ENCODE data around the gene TRAF3IP3.

TRAF3IP3 gene

DNA sequence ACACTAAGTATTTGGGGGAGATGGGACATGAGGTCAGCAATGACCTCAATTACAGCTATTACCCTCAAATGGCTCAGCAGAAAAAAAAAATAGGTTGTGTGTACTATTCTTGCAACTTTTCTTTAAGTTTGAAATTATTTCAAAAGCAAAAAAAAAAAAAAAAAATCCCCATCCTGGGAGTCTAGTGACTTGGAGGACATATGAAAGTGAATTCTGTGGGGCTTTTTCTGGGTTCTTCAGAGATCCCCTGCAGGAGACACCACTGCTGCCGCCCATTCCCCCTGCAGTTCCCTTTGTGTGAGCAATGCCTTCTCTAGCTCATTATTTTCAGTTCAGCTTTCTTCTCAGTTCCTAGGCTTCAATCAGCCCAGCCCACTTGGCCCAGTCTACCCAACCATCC, 34.5 kb upstream of the TRAF3IP3 start:
- Histone ChIP-seq H3K9me3 (ENCODE audit: control insufficient read depth in 2 of 2, low read length in 2 of 2) (no peaks in the 10 kb centered on the region), H3K9ac (ENCODE audit: low read length in 2 of 2) (no peak overlapping the region), H3K27ac (ENCODE audit: low read length) (no peak overlapping the region), H3K36me3 (ENCODE audit: control insufficient read depth in 2 of 2, insufficient read depth in 2 of 2, low read length in 2 of 2) (no peaks in the 10 kb centered on the region), H3K4me3 (ENCODE audit: low read length in 2 of 2) (no peak overlapping the region), H3K27me3 (ENCODE audit: control insufficient read depth in 1 of 2, insufficient read depth in 2 of 2, low read length in 2 of 2) (no peaks in the 10 kb centered on the region), H3K4me1 (ENCODE audit: control insufficient read depth, insufficient read depth, low read length) (no peaks in the 10 kb centered on the region)

DNA sequence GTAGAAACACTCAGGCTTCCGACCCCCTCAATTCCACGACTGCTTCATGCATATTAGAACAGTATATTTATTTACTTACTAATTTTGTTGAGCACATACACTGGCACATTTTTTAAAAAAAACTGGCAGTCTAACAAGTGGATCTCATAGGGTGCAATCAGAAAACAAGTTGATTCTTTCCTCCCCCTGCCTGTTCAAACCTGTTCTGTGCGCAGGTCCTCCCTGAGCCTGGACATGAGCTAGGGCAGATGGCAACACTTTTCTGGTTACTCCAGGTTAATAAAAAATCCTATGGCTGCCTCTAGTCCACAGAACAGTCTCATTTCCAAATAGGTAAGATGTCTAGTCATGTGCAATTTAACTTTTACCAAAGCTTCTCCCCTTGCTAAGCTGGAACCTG, 32.6 kb upstream of the TRAF3IP3 start:
- Histone ChIP-seq H3K4me1 (ENCODE audit: control insufficient read depth, insufficient read depth, low read length) (no peaks in the 10 kb centered on the region), H3K36me3 (ENCODE audit: control insufficient read depth in 2 of 2, insufficient read depth in 2 of 2, low read length in 2 of 2) (no peaks in the 10 kb centered on the region), H3K9ac (ENCODE audit: low read length in 2 of 2) (no peak overlapping the region), H3K9me3 (ENCODE audit: control insufficient read depth in 2 of 2, low read length in 2 of 2) (no peaks in the 10 kb centered on the region), H3K27ac (ENCODE audit: low read length) (no peak overlapping the region), H3K4me3 (ENCODE audit: low read length in 2 of 2) (no peak overlapping the region), H3K27me3 (ENCODE audit: control insufficient read depth in 1 of 2, insufficient read depth in 2 of 2, low read length in 2 of 2) (no peaks in the 10 kb centered on the region)

DNA sequence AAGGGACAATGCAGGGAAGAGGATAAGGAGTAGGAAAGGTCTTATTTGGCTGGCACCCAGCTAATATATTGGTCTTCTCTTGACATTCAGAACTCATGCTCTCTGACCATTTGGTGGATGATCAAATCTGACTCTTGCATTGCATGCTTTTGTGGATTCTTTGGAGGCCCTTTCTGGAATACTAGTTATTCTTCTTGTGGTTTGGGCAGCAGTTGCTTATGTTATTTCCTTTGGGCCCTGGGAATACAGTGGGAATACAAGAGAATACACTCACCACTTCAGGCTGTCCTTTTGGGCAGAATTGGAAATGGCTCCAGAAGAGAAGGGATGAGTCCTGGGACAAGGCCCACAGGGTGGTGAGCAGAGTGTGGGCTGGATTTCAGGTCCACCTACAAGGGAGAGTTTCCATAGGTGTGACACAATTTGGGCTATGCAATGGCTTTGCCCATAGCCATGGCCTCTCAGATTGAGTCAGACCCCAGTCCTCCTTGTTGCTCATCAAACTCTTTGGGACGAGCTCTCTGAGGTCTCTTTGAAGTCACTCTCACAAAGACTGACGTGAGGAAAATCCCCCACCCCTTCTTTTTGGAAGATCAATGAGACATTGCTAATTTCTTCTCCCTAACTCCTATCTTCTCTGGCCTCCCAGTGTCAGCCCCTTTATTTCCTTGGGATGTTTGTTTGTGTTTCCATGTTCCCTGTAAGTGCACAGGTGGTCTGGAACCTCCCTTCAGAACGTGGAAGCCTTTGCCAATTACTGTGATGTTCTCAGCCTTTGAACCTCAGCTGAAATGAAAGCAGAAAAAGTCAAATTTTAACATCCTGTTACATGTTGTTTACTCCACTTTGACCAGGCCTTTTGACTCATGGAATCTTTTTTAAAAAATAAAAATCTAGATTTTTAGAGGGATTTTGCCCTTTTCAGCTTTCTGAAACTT, 31.8 kb upstream of the TRAF3IP3 start:
- no peak overlapping the region for H3K9ac ChIP-seq (ENCODE audit: low read length in 2 of 2)
- no peaks in the 10 kb centered on the region for H3K9me3 ChIP-seq (ENCODE audit: control insufficient read depth in 2 of 2, low read length in 2 of 2)
- no peaks in the 10 kb centered on the region for H3K4me1 ChIP-seq (ENCODE audit: control insufficient read depth, insufficient read depth, low read length)
- no peaks in the 10 kb centered on the region for H3K27me3 ChIP-seq (ENCODE audit: control insufficient read depth in 1 of 2, insufficient read depth in 2 of 2, low read length in 2 of 2)
- H3K27ac ChIP-seq (ENCODE audit: low read length): no peak overlapping the region
- no peaks in the 10 kb centered on the region for H3K36me3 ChIP-seq (ENCODE audit: control insufficient read depth in 2 of 2, insufficient read depth in 2 of 2, low read length in 2 of 2)
- H3K4me3 ChIP-seq (ENCODE audit: low read length in 2 of 2): no peak overlapping the region

DNA sequence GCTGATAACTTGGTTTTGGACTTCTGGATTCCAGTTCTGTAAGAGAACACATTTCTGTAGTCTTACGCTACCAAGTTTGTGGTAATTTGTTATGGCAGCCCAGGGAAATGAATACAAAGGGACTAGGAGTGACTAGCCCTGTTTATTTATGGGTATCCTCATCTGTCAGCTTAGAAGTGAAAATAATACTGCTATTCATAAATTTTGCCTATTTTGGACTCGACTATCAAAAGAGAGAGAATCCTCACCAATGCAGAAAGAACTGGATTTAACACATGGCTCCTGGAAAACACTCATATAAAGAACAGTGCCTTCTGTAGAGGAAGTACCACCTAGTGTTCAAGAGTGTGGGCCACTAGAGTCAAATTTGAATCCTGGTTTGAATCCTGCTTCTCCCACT, 28.6 kb upstream of the TRAF3IP3 start:
- Histone ChIP-seq H3K36me3 (ENCODE audit: control insufficient read depth in 2 of 2, insufficient read depth in 2 of 2, low read length in 2 of 2) (no peaks in the 10 kb centered on the region), H3K9ac (ENCODE audit: low read length in 2 of 2) (no peak overlapping the region), H3K4me3 (ENCODE audit: low read length in 2 of 2) (no peak overlapping the region), H3K9me3 (ENCODE audit: control insufficient read depth in 2 of 2, low read length in 2 of 2) (no peaks in the 10 kb centered on the region), H3K27me3 (ENCODE audit: control insufficient read depth in 1 of 2, insufficient read depth in 2 of 2, low read length in 2 of 2) (no peaks in the 10 kb centered on the region), H3K4me1 (ENCODE audit: control insufficient read depth, insufficient read depth, low read length) (no peaks in the 10 kb centered on the region), H3K27ac (ENCODE audit: low read length) (no peak overlapping the region)

DNA sequence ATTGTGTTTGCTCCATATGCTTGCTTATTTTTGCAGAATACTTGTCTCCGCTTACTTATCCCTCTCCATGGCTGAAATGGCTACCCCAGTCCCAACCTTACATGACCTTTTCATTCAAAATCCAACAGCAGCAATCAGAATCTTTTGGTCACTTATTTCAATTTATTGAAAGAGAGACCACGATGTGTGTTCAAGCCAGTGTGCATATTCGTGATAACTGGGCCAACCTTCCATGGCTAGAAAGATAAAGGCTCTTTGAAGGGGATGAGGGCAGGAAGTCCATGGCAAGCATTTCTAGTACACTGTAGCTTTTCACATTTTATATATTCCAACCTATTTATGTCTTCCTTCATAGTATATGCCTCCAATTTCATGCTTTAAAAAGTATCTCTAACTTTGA, 28.1 kb upstream of the TRAF3IP3 start:
- Histone ChIP-seq H3K4me1 (ENCODE audit: control insufficient read depth, insufficient read depth, low read length) (peaks cover under 1% of the 10 kb centered on the region), H3K27me3 (ENCODE audit: control insufficient read depth in 1 of 2, insufficient read depth in 2 of 2, low read length in 2 of 2) (no peaks in the 10 kb centered on the region), H3K36me3 (ENCODE audit: control insufficient read depth in 2 of 2, insufficient read depth in 2 of 2, low read length in 2 of 2) (no peaks in the 10 kb centered on the region), H3K9ac (ENCODE audit: low read length in 2 of 2) (no peak overlapping the region), H3K4me3 (ENCODE audit: low read length in 2 of 2) (no peak overlapping the region), H3K27ac (ENCODE audit: low read length) (no peak overlapping the region), H3K9me3 (ENCODE audit: control insufficient read depth in 2 of 2, low read length in 2 of 2) (no peaks in the 10 kb centered on the region)

DNA sequence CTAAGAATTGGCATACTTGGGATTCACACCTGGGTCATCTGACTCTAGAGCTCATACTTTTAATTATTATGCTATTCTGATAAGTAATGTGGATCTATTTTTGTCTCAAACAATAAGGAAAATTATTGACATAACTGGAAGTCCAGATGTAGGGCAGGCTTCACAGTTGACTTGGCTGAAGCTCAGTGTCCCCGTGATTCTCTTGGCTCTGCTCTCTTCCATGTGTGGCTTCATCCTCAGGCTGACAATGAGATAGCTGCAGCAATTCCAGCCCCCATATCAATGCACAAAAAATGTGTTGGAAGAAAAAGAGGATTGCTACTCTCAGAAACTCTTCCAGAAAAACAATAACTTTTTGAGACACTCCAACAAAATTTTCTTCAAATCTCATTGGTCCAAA, 27.4 kb upstream of the TRAF3IP3 start:
- Histone ChIP-seq H3K36me3 (ENCODE audit: control insufficient read depth in 2 of 2, insufficient read depth in 2 of 2, low read length in 2 of 2) (no peaks in the 10 kb centered on the region), H3K4me3 (ENCODE audit: low read length in 2 of 2) (no peak overlapping the region), H3K9ac (ENCODE audit: low read length in 2 of 2) (no peak overlapping the region), H3K9me3 (ENCODE audit: control insufficient read depth in 2 of 2, low read length in 2 of 2) (no peaks in the 10 kb centered on the region), H3K27me3 (ENCODE audit: control insufficient read depth in 1 of 2, insufficient read depth in 2 of 2, low read length in 2 of 2) (no peaks in the 10 kb centered on the region), H3K4me1 (ENCODE audit: control insufficient read depth, insufficient read depth, low read length) (peaks cover 3% of the 10 kb centered on the region), H3K27ac (ENCODE audit: low read length) (no peak overlapping the region)

DNA sequence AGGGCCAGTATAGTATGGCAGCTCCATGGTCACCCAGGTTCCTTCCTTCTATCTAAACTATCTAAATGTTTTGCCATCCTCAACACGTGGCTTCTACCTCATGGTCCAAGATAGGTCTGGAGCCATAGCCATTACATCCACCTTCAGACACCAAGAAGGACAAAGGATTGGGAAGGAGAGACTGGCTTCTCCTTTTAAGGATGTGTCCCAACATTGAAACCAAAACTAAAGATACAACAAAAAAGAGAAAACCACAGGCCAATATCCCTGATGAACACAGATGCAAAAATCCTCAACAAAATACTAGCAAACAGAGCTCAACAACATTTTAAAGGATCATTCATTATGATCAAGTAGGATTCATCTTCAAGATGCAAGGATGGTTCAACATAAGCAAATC, 26.4 kb upstream of the TRAF3IP3 start:
- no peak overlapping the region for H3K4me3 ChIP-seq (ENCODE audit: low read length in 2 of 2)
- no peak overlapping the region for H3K9ac ChIP-seq (ENCODE audit: low read length in 2 of 2)
- H3K36me3 ChIP-seq (ENCODE audit: control insufficient read depth in 2 of 2, insufficient read depth in 2 of 2, low read length in 2 of 2): no peaks in the 10 kb centered on the region
- peaks cover 7% of the 10 kb centered on the region for H3K4me1 ChIP-seq (ENCODE audit: control insufficient read depth, insufficient read depth, low read length)
- H3K27me3 ChIP-seq (ENCODE audit: control insufficient read depth in 1 of 2, insufficient read depth in 2 of 2, low read length in 2 of 2): no peaks in the 10 kb centered on the region
- H3K27ac ChIP-seq (ENCODE audit: low read length): no peak overlapping the region
- H3K9me3 ChIP-seq (ENCODE audit: control insufficient read depth in 2 of 2, low read length in 2 of 2): no peaks in the 10 kb centered on the region

DNA sequence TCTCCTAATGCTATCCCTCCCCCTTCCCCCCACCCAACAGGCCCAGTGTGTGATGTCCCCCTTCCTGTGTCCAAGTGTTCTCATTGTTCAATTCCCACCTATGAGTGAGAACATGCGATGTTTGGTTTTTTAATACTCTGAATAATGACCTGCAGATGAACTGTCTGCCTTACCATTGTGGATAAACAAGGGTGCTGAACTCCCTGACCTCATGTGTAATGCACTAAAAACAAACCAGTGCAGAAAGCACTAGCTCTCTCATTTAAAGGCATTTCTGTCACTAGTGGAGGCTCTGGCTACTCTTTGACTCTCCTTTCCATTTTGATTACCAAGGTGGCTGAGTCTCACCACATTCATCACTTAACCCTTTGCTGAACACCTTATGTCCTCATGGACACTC, 23.1 kb upstream of the TRAF3IP3 start:
- H3K36me3 ChIP-seq (ENCODE audit: control insufficient read depth in 2 of 2, insufficient read depth in 2 of 2, low read length in 2 of 2): no peaks in the 10 kb centered on the region
- H3K4me1 ChIP-seq (ENCODE audit: control insufficient read depth, insufficient read depth, low read length): peaks cover 7% of the 10 kb centered on the region
- H3K4me3 ChIP-seq (ENCODE audit: low read length in 2 of 2): no peak overlapping the region
- H3K9ac ChIP-seq (ENCODE audit: low read length in 2 of 2): no peak overlapping the region
- H3K9me3 ChIP-seq (ENCODE audit: control insufficient read depth in 2 of 2, low read length in 2 of 2): no peaks in the 10 kb centered on the region
- H3K27ac ChIP-seq (ENCODE audit: low read length): no peak overlapping the region
- no peaks in the 10 kb centered on the region for H3K27me3 ChIP-seq (ENCODE audit: control insufficient read depth in 1 of 2, insufficient read depth in 2 of 2, low read length in 2 of 2)

DNA sequence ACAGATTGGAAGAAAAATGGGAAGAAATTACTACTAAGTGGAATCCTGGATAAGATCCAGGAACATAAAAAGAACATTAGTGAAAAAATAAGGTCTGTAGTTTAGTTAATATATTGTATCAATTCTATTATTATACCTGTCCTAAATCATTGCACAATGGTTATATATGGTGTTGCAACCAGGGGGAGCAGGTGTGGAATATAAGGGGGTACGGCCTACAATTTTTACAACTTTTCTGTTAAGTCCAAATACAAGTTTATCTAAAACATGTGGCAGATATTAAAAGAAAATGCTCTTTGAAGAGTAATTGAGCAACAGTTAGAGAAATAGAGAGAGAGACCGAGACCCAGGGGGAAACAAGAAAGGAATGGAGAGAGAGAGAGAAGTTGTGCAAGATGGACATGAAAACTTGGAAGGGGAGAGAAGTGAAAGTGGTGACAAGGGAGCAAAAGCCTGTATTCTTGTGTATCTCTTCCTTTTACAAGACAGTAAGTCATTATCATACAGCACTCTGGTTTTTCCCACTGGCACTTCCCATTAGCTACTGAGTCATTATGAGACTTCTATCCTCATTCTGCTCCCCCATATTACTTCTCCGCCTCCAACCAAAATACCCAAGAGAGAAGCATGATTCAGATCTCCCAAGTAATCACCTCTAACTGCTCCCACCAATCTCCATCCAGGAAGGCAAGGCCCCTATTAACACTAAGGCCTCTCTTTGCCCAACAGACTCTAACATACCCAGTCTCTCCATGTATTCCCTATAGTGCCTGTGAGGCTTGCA, 22.3 kb upstream of the TRAF3IP3 start:
- Histone ChIP-seq H3K27ac (ENCODE audit: low read length) (no peak overlapping the region), H3K4me3 (ENCODE audit: low read length in 2 of 2) (no peak overlapping the region), H3K9me3 (ENCODE audit: control insufficient read depth in 2 of 2, low read length in 2 of 2) (no peaks in the 10 kb centered on the region), H3K36me3 (ENCODE audit: control insufficient read depth in 2 of 2, insufficient read depth in 2 of 2, low read length in 2 of 2) (no peaks in the 10 kb centered on the region), H3K4me1 (ENCODE audit: control insufficient read depth, insufficient read depth, low read length) (peaks cover 7% of the 10 kb centered on the region), H3K27me3 (ENCODE audit: control insufficient read depth in 1 of 2, insufficient read depth in 2 of 2, low read length in 2 of 2) (no peaks in the 10 kb centered on the region), H3K9ac (ENCODE audit: low read length in 2 of 2) (no peak overlapping the region)

DNA sequence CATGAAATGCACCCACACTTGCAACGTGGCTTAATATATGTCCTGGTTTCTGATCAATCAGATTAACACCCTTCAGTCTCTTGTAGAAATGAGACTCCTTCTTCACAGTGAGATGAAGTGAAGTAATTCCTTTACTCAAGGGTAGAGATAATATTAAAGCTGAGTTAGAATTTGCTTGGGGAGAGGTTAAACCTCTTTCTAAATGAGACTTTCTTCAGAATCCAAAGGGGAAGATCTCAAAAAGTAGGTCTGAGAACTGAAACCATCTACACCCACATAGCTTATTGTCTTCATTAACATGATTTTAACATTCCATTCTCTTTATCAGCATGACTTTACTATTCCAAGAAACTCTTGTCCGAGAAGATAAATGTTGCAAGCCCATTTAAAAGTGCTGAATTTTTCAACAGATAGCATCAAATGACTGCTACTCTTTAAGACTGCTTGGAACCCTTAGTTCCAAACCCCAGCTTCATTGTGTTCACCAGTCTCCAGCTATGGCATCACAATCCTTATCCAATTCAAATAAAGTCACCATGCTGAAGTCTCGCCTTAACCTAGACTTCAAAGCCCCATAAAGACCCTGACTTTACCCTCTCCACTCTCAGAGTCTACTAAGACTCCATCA, 19.2 kb upstream of the TRAF3IP3 start:
- no peaks in the 10 kb centered on the region for H3K27me3 ChIP-seq (ENCODE audit: control insufficient read depth in 1 of 2, insufficient read depth in 2 of 2, low read length in 2 of 2)
- peaks cover 7% of the 10 kb centered on the region for H3K4me1 ChIP-seq (ENCODE audit: control insufficient read depth, insufficient read depth, low read length)
- no peak overlapping the region for H3K9ac ChIP-seq (ENCODE audit: low read length in 2 of 2)
- no peaks in the 10 kb centered on the region for H3K36me3 ChIP-seq (ENCODE audit: control insufficient read depth in 2 of 2, insufficient read depth in 2 of 2, low read length in 2 of 2)
- H3K9me3 ChIP-seq (ENCODE audit: control insufficient read depth in 2 of 2, low read length in 2 of 2): no peaks in the 10 kb centered on the region
- H3K27ac ChIP-seq (ENCODE audit: low read length): no peak overlapping the region
- H3K4me3 ChIP-seq (ENCODE audit: low read length in 2 of 2): no peak overlapping the region

Data from stomach smooth muscle (tissue), 2 donors.